Measurements from ENCODE around the gene ATG13.

Gene ATG13

GRCh38 chr11:46640036-46640788 is 22.9 kb downstream of the ATG13 start:
- Histone ChIP-seq H2BK15ac (ENCODE audit: low read depth, poor library complexity, severe bottlenecking) (no peak overlapping the region), H3K27ac (ENCODE audit: low read length, poor library complexity, severe bottlenecking) (no peak overlapping the region), H3K23ac (ENCODE audit: low read length in 2 of 2) (no peak overlapping the region), H3K4me1 (ENCODE audit: control insufficient read depth, insufficient read depth, low read depth, low read length) (peaks cover 1% of the 10 kb centered on the region), H4K91ac (ENCODE audit: low read length) (no peak overlapping the region), H3K4me2 (ENCODE audit: low read length, poor library complexity, severe bottlenecking) (no peak overlapping the region), H3K4me3 (ENCODE audit: insufficient read depth in 1 of 2, low read depth in 1 of 2, low read length in 2 of 2) (no peak overlapping the region), H3K4ac (ENCODE audit: low read depth in 1 of 2, low read length in 2 of 2) (no peak overlapping the region), H3K27me3 (ENCODE audit: control insufficient read depth in 1 of 2, insufficient read depth in 1 of 2, low read length in 2 of 2) (no peaks in the 10 kb centered on the region), H2AFZ (ENCODE audit: low read depth, low read length) (no peak overlapping the region), H3K14ac (ENCODE audit: low read length in 2 of 2) (no peak overlapping the region), H2BK5ac (ENCODE audit: low read depth, low read length, poor library complexity, severe bottlenecking) (no peak overlapping the region), H2BK120ac (ENCODE audit: low read depth, low read length) (no peak overlapping the region), H3K36me3 (ENCODE audit: control insufficient read depth in 1 of 2, insufficient read depth in 2 of 2, low read depth in 1 of 2, low read length in 2 of 2) (peaks cover 4 to 62% of the 10 kb centered on the region in 2 experiments), H3K9me3 (ENCODE audit: control insufficient read depth, low read length) (no peaks in the 10 kb centered on the region), H4K8ac (ENCODE audit: low read length) (no peak overlapping the region), H2BK12ac (ENCODE audit: low read length in 2 of 2) (no peak overlapping the region), H3K79me1 (replicated peaks; ENCODE audit: low read length, poor library complexity, severe bottlenecking) (peaks cover 19% of the 10 kb centered on the region), H2AK5ac (ENCODE audit: low read length, severe bottlenecking) (no peak overlapping the region), H3K18ac (ENCODE audit: low read depth in 1 of 2, low read length in 2 of 2) (no peak overlapping the region), H3K9ac (ENCODE audit: low read length) (no peak overlapping the region)
- DNase-seq, result no peak
- 97% methylated on average over 6 of the region's 6 CpGs for WGBS

DNA sequence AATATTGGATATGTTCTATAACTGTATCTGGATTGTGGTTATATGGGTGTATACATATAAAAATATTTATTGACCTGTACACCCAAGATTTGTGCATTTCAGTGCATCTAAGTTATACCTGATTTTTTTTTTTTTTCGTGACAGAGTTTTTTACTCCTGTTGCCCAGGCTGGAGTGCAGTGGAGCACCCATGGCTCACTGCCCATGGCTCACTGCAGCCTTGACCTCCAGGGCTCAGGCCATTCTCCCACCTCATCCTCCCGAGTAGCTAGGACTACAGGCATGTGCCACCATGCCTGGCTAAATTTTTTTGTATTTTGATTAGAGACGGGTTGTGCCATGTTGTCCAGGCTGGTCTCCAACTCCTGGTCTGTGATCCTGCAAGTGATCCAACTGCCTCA is 24.3 kb downstream of the ATG13 start:
- Histone ChIP-seq H3K14ac (ENCODE audit: low read length in 2 of 2) (no peak overlapping the region), H3K79me1 (replicated peaks; ENCODE audit: low read length, poor library complexity, severe bottlenecking) (peaks cover 16% of the 10 kb centered on the region), H3K4me3 (ENCODE audit: insufficient read depth in 1 of 2, low read depth in 1 of 2, low read length in 2 of 2) (no peak overlapping the region), H2AFZ (ENCODE audit: low read depth, low read length) (no peak overlapping the region), H2BK12ac (ENCODE audit: low read length in 2 of 2) (no peak overlapping the region), H2BK5ac (ENCODE audit: low read depth, low read length, poor library complexity, severe bottlenecking) (no peak overlapping the region), H3K9ac (ENCODE audit: low read length) (no peak overlapping the region), H3K4me2 (ENCODE audit: low read length, poor library complexity, severe bottlenecking) (no peak overlapping the region), H3K9me3 (ENCODE audit: control insufficient read depth, low read length) (no peaks in the 10 kb centered on the region), H3K18ac (ENCODE audit: low read depth in 1 of 2, low read length in 2 of 2) (no peak overlapping the region), H3K36me3 (ENCODE audit: control insufficient read depth in 1 of 2, insufficient read depth in 2 of 2, low read depth in 1 of 2, low read length in 2 of 2) (peaks cover 12 to 66% of the 10 kb centered on the region in 2 experiments), H4K91ac (ENCODE audit: low read length) (no peak overlapping the region), H2BK15ac (ENCODE audit: low read depth, poor library complexity, severe bottlenecking) (no peak overlapping the region), H3K4me1 (ENCODE audit: control insufficient read depth, insufficient read depth, low read depth, low read length) (peaks cover 1% of the 10 kb centered on the region), H3K27ac (ENCODE audit: low read length, poor library complexity, severe bottlenecking) (no peak overlapping the region), H2BK120ac (ENCODE audit: low read depth, low read length) (no peak overlapping the region), H2AK5ac (ENCODE audit: low read length, severe bottlenecking) (no peak overlapping the region), H4K8ac (ENCODE audit: low read length) (peak overlapping the region; percentile 49), H3K27me3 (ENCODE audit: control insufficient read depth in 1 of 2, insufficient read depth in 1 of 2, low read length in 2 of 2) (no peaks in the 10 kb centered on the region), H3K4ac (ENCODE audit: low read depth in 1 of 2, low read length in 2 of 2) (no peak overlapping the region), H3K23ac (ENCODE audit: low read length in 2 of 2) (no peak overlapping the region)
- no peak for DNase-seq
- WGBS, result 94% methylated on average over 3 of the region's 3 CpGs

DNA sequence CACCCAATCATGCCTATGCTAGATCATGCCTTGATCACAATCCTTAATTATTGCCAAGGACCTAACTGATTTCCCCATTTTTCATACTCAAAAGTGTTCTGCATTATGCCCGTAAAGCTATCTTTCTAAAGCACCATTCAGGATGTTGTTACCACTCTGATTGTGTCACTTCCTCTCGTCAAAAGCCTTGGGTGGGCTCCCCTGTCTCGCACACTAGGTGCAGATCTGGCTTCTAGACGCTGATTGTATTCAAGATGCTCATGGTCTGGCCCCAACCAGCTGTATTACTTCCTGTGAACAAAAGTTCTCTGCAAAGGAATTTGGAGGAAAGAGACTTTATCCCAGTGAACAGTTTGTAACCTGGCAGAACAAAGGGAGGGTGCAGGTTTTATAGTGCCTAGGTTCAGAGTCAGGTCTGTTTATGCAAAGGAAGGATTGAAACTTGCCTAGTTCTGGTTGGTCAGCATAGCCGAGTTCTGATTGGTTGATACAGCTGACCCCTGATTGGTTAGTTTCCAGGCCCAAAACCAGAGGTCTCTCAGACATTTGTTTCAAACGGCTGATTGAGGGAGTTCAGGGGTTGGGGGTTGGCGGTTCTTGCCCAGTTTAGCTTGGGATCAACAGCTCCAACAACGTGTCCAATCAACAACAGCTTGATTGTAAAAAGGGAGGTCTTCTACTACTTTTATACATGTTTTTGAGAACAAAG is 25.4 kb downstream of the ATG13 start:
- no peak overlapping the region for H3K9ac ChIP-seq (ENCODE audit: low read length)
- H3K27me3 ChIP-seq (ENCODE audit: control insufficient read depth in 1 of 2, insufficient read depth in 1 of 2, low read length in 2 of 2), result no peaks in the 10 kb centered on the region
- no peak overlapping the region for H3K4me2 ChIP-seq (ENCODE audit: low read length, poor library complexity, severe bottlenecking)
- DNase-seq, result no peak
- no peak overlapping the region for H3K23ac ChIP-seq (ENCODE audit: low read length in 2 of 2)
- no peak overlapping the region for H3K18ac ChIP-seq (ENCODE audit: low read depth in 1 of 2, low read length in 2 of 2)
- no peak overlapping the region for H2BK12ac ChIP-seq (ENCODE audit: low read length in 2 of 2)
- no peak overlapping the region for H2BK15ac ChIP-seq (ENCODE audit: low read depth, poor library complexity, severe bottlenecking)
- H2AK5ac ChIP-seq (ENCODE audit: low read length, severe bottlenecking), result no peak overlapping the region
- H2BK5ac ChIP-seq (ENCODE audit: low read depth, low read length, poor library complexity, severe bottlenecking), result no peak overlapping the region
- no peak overlapping the region for H3K14ac ChIP-seq (ENCODE audit: low read length in 2 of 2)
- no peak overlapping the region for H3K27ac ChIP-seq (ENCODE audit: low read length, poor library complexity, severe bottlenecking)
- no peak overlapping the region for H3K4me3 ChIP-seq (ENCODE audit: insufficient read depth in 1 of 2, low read depth in 1 of 2, low read length in 2 of 2)
- no peaks in the 10 kb centered on the region for H3K9me3 ChIP-seq (ENCODE audit: control insufficient read depth, low read length)
- H3K4ac ChIP-seq (ENCODE audit: low read depth in 1 of 2, low read length in 2 of 2), result no peak overlapping the region
- no peak overlapping the region for H4K8ac ChIP-seq (ENCODE audit: low read length)
- H4K91ac ChIP-seq (ENCODE audit: low read length), result no peak overlapping the region
- 95% methylated on average over 8 of the region's 8 CpGs for WGBS
- H2AFZ ChIP-seq (ENCODE audit: low read depth, low read length), result no peak overlapping the region
- H2BK120ac ChIP-seq (ENCODE audit: low read depth, low read length), result no peak overlapping the region
- H3K79me1 ChIP-seq (replicated peaks; ENCODE audit: low read length, poor library complexity, severe bottlenecking), result peaks cover 16% of the 10 kb centered on the region
- peaks cover 14 to 73% of the 10 kb centered on the region in 2 experiments for H3K36me3 ChIP-seq (ENCODE audit: control insufficient read depth in 1 of 2, insufficient read depth in 2 of 2, low read depth in 1 of 2, low read length in 2 of 2)
- H3K4me1 ChIP-seq (ENCODE audit: control insufficient read depth, insufficient read depth, low read depth, low read length), result peaks cover 1% of the 10 kb centered on the region

GRCh38 chr11:46643531-46643930 is 26.2 kb downstream of the ATG13 start:
- Histone ChIP-seq H3K27me3 (ENCODE audit: control insufficient read depth in 1 of 2, insufficient read depth in 1 of 2, low read length in 2 of 2) (no peaks in the 10 kb centered on the region), H3K4ac (ENCODE audit: low read depth in 1 of 2, low read length in 2 of 2) (no peak overlapping the region), H4K8ac (ENCODE audit: low read length) (no peak overlapping the region), H3K4me3 (ENCODE audit: insufficient read depth in 1 of 2, low read depth in 1 of 2, low read length in 2 of 2) (no peak overlapping the region), H2BK15ac (ENCODE audit: low read depth, poor library complexity, severe bottlenecking) (no peak overlapping the region), H3K9ac (ENCODE audit: low read length) (no peak overlapping the region), H2AK5ac (ENCODE audit: low read length, severe bottlenecking) (no peak overlapping the region), H4K91ac (ENCODE audit: low read length) (no peak overlapping the region), H2AFZ (ENCODE audit: low read depth, low read length) (no peak overlapping the region), H3K9me3 (ENCODE audit: control insufficient read depth, low read length) (no peaks in the 10 kb centered on the region), H3K18ac (ENCODE audit: low read depth in 1 of 2, low read length in 2 of 2) (no peak overlapping the region), H2BK12ac (ENCODE audit: low read length in 2 of 2) (no peak overlapping the region), H3K4me2 (ENCODE audit: low read length, poor library complexity, severe bottlenecking) (no peak overlapping the region), H3K79me1 (replicated peaks; ENCODE audit: low read length, poor library complexity, severe bottlenecking) (peaks cover 16% of the 10 kb centered on the region), H3K36me3 (ENCODE audit: control insufficient read depth in 1 of 2, insufficient read depth in 2 of 2, low read depth in 1 of 2, low read length in 2 of 2) (peaks cover 14 to 72% of the 10 kb centered on the region in 2 experiments), H3K27ac (ENCODE audit: low read length, poor library complexity, severe bottlenecking) (no peak overlapping the region), H3K14ac (ENCODE audit: low read length in 2 of 2) (no peak overlapping the region), H2BK5ac (ENCODE audit: low read depth, low read length, poor library complexity, severe bottlenecking) (no peak overlapping the region), H3K4me1 (ENCODE audit: control insufficient read depth, insufficient read depth, low read depth, low read length) (peaks cover 3% of the 10 kb centered on the region), H2BK120ac (ENCODE audit: low read depth, low read length) (no peak overlapping the region), H3K23ac (ENCODE audit: low read length in 2 of 2) (no peak overlapping the region)
- no peak for DNase-seq
- WGBS, result 96% methylated on average over 2 of the region's 3 CpGs
